DOHH2 (cell line): ENCODE data around the gene NCKAP5.

Experiments used
- H3F3A ChIP-seq: fragments of 200-600 bp; sonication (generic), shearing (Covaris generic); 2 replicates; pipeline ENCODE4 v1.6.0; 2016; ENCODE audit warnings: antibody characterized with exemption, mild to moderate bottlenecking; ENCODE audit not compliant: control insufficient read depth, insufficient read depth
- H3K27ac ChIP-seq: fragments of 200-600 bp; sonication (generic); 2 replicates; pipeline ENCODE4 v1.5.1; 2014; ENCODE audit warnings: low read depth, mild to moderate bottlenecking, low read length, moderate library complexity
- H3K27me3 ChIP-seq: fragments of 200-600 bp; sonication (generic); 2 replicates; pipeline ENCODE4 v1.6.1; 2014; ENCODE audit warnings: mild to moderate bottlenecking, low read length, mixed read lengths; ENCODE audit not compliant: control insufficient read depth
- H3K36me3 ChIP-seq: fragments of 200-600 bp; sonication (generic); 2 replicates; pipeline ENCODE4 v1.6.1; 2014; ENCODE audit warnings: mild to moderate bottlenecking, low read length, moderate library complexity, mixed read lengths; ENCODE audit not compliant: control insufficient read depth
- H3K4me1 ChIP-seq: fragments of 200-600 bp; sonication (generic); 2 replicates; pipeline ENCODE4 v1.6.1; 2014; ENCODE audit warnings: mild to moderate bottlenecking, low read length, mixed read lengths; ENCODE audit not compliant: control insufficient read depth
- H3K4me2 ChIP-seq: fragments of 200-600 bp; sonication (generic); 2 replicates; pipeline ENCODE4 v1.6.0; 2014; ENCODE audit warnings: mild to moderate bottlenecking, low read length, moderate library complexity
- H3K4me3 ChIP-seq: fragments of 200-600 bp; sonication (generic); 2 replicates; pipeline ENCODE4 v1.5.1; 2014; ENCODE audit warnings: mild to moderate bottlenecking, low read length, mixed read lengths
- H3K79me2 ChIP-seq: fragments of 200-600 bp; sonication (generic); 2 replicates; pipeline ENCODE4 v1.6.1; 2014; ENCODE audit warnings: mild to moderate bottlenecking, low read length, mixed read lengths; ENCODE audit not compliant: control insufficient read depth
- H3K9me2 ChIP-seq: fragments of 200-600 bp; sonication (generic); replicated peaks from 2 replicates; pipeline ENCODE4 v1.6.1; 2014; ENCODE audit warnings: mild to moderate bottlenecking, low read length, mixed read lengths; ENCODE audit not compliant: control insufficient read depth
- H3K9me3 ChIP-seq: fragments of 200-600 bp; sonication (generic); 2 replicates; pipeline ENCODE4 v1.6.1; 2014; ENCODE audit warnings: antibody characterized with exemption, low read length, mixed read lengths; ENCODE audit not compliant: control insufficient read depth, insufficient read depth
- H4K20me1 ChIP-seq: fragments of 200-600 bp; sonication (generic); 2 replicates; pipeline ENCODE4 v1.6.0; 2014; ENCODE audit warnings: low read depth, mild to moderate bottlenecking, antibody characterized with exemption, low read length, moderate library complexity; ENCODE audit not compliant: control insufficient read depth, insufficient read depth
- EZH2phosphoT487 ChIP-seq: fragments of 200-600 bp; sonication (generic); IDR thresholded peaks from 2 replicates; pipeline ENCODE4 v1.6.1; 2017; ENCODE audit warnings: borderline replicate concordance, mild to moderate bottlenecking, antibody characterized with exemption, low read length, moderate library complexity, mixed read lengths
- TF ChIP-seq, protein P1 (sequence below): fragments of 200-600 bp; sonication (generic); IDR thresholded peaks from one replicate; pipeline ENCODE4 v1.5.1; 2014; ENCODE audit warnings: antibody characterized with exemption, mild to moderate bottlenecking, low read depth, low read length; ENCODE audit not compliant: poor library complexity, severe bottlenecking

Gene NCKAP5

DNA sequence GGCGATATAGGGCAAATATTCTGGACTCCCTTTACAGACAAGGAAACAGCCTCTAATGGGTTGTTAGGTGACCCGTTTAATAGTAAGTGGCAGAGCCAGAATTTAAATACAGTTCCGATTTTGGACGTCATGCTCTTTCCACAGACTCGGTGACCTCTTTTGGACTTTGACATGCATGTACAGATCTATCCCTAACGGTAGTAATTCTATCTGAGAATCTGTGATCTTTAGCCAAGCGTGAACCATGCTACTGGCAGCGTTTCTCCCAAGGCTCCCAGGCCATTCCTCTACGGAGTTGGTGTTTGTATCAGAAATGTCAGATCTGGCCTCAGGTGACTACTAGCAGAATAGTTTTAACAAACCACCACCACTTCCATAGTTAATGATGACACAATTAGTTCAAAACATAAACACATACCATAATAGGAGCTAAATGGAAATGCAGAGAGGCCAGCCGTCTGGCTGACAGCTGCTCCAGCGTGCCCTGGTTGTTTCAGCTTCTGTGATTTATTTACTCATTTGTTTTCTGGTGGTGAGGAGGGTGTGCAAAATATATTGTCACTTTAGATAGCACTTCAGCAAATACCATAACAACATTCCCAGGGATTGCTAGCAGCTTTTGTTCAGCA, 593.7 kb downstream of the NCKAP5 start:
- Histone ChIP-seq H3K27ac (no peak overlapping the region), H3K4me2 (no peak overlapping the region), H3K27me3 (no peaks in the 10 kb centered on the region), H3K79me2 (no peaks in the 10 kb centered on the region), H3F3A (no peaks in the 10 kb centered on the region), H3K4me3 (no peak overlapping the region), H3K9me2 (no peaks in the 10 kb centered on the region), H3K9me3 (no peaks in the 10 kb centered on the region), H3K4me1 (no peaks in the 10 kb centered on the region), H4K20me1 (no peaks in the 10 kb centered on the region), H3K36me3 (no peaks in the 10 kb centered on the region)
- TF ChIP-seq, protein P1, sequence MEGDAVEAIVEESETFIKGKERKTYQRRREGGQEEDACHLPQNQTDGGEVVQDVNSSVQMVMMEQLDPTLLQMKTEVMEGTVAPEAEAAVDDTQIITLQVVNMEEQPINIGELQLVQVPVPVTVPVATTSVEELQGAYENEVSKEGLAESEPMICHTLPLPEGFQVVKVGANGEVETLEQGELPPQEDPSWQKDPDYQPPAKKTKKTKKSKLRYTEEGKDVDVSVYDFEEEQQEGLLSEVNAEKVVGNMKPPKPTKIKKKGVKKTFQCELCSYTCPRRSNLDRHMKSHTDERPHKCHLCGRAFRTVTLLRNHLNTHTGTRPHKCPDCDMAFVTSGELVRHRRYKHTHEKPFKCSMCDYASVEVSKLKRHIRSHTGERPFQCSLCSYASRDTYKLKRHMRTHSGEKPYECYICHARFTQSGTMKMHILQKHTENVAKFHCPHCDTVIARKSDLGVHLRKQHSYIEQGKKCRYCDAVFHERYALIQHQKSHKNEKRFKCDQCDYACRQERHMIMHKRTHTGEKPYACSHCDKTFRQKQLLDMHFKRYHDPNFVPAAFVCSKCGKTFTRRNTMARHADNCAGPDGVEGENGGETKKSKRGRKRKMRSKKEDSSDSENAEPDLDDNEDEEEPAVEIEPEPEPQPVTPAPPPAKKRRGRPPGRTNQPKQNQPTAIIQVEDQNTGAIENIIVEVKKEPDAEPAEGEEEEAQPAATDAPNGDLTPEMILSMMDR, result no peak
- no peak for TF ChIP-seq EZH2phosphoT487

DNA sequence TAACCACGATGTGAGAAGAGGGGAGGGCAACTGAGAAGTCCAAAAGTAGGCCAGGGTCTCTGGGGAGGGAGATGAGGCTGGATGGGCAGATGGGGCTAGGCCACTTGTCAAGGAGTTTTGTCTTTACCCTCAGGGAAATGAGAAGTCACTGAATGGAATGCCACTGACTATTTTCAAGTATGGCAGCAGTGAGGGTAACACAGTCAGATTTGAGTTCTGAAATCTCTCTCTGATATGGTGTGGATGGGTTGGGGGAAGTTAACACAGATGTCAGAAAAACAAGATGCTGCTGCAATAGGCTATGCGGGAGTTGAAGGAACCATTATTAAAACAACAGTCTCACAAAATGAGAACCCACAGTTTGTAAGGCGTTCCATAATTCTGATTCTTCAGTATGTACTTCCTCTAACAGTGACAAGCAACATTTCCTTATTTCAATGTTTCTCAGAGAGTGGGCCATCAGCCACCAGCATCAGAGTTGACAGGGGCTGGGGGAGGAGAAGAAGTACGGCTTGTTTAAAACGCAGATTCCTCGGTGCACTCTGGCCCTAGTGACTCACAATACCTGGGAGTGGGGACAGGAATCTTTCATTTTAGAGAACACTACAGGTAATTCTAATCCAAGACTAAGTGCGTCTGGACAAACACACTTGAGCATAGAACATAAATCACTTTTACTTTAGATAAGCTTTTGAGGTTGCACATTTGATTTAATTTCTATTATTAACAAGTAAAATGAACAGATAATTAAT, 596.8 kb downstream of the NCKAP5 start:
- Histone ChIP-seq H3K9me2 (no peaks in the 10 kb centered on the region), H3K9me3 (no peaks in the 10 kb centered on the region), H3K4me1 (no peaks in the 10 kb centered on the region), H3K36me3 (no peaks in the 10 kb centered on the region), H3K27ac (no peak overlapping the region), H3K4me3 (no peak overlapping the region), H3K79me2 (no peaks in the 10 kb centered on the region), H3F3A (no peaks in the 10 kb centered on the region), H3K27me3 (no peaks in the 10 kb centered on the region), H4K20me1 (no peaks in the 10 kb centered on the region), H3K4me2 (no peak overlapping the region)
- TF ChIP-seq EZH2phosphoT487, result no peak
- TF ChIP-seq, protein P1, result no peak

DNA sequence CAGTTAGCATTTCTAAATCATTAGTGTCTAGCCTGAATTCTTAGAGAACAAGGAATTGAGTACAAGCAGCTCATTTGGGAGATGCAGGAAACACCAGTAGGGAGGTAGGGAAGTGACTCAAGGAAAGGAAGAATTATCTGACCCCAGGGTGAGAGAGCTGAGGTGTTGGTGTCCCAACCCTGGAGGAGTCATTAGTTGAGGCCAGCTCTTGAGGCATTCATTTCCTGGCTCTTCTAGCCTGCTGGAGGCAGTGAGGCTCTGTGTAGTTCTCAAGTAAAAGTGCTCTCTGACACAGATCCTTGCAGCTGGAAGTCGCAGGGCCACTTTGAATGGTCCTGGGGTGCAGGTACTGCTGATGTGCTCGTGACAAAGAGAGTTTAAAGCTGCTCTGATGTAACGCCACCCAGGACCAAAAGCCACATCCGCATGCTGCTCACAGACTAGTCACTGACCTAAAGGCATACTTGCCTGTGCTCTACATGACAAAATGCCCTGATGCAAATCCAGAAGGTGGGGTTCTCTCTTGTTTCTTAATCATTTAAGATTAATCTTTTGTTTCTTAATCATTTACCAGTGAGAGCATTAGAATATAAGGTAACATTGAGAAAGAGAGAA, 598.8 kb downstream of the NCKAP5 start:
- no peaks in the 10 kb centered on the region for H3K27me3 ChIP-seq
- H3K9me3 ChIP-seq, result no peaks in the 10 kb centered on the region
- no peaks in the 10 kb centered on the region for H3K4me1 ChIP-seq
- H3K36me3 ChIP-seq, result no peaks in the 10 kb centered on the region
- H3F3A ChIP-seq, result no peaks in the 10 kb centered on the region
- no peaks in the 10 kb centered on the region for H4K20me1 ChIP-seq
- H3K4me2 ChIP-seq, result no peak overlapping the region
- no peaks in the 10 kb centered on the region for H3K9me2 ChIP-seq
- TF ChIP-seq EZH2phosphoT487, result no peak
- TF ChIP-seq, protein P1, result no peak
- H3K79me2 ChIP-seq, result no peaks in the 10 kb centered on the region
- H3K4me3 ChIP-seq, result no peak overlapping the region
- no peak overlapping the region for H3K27ac ChIP-seq
